Right hindlimb (tissue), 1 donor: ENCODE results near the gene PARN.
"Not testable (repeated sequence)": the region's sequence is repeated elsewhere in the genome, so short reads cannot be mapped to it uniquely, and the experiment has no call there.

ENCODE experiments used
- DNase-seq: peaks from one replicate; pipeline ENCODE4 v3.0.0-alpha.2; 2018

PARN gene

DNA sequence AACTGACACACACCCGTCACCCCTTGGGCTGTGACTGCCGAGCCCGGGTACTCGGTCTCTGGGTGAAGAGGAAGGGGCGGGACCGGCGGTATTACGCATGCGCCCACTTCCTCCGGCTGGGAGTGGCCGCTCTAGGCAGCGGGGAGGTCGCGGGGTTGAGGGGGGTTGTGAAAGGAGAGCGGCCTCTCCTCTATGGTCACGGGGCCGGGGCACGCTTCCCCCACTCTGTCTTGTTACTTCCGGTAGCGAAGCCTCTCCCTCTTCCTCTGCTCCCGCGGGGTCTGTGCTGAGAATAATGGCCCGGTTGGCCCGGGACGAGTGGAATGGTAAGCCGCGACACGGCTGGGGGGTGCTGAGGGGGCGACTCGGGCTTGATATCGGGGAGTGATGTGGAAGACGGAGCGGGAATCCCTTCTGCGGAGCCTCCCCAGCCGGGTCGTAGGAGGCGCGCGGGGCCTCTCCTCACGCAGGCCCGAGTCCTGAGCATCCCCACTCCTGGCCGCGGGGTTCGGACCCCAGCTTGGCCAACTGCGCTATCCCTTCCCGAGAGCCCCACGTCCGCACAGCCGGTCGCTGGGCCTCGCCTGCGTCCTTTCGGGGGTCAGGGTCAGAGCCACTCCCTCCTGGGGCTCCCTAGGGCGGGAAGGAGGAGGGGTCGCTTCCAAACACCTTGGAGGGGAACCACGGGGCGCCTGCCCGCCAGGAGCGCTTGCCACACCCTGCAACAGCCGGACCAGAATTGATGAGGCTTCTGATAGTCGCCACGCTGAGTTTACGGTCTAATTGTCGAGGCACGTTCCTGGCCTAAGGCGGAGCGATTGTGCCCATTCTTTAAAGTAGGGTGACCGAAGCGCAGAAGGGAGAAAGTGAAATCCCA is 2.9 kb upstream of the PARN start, which contains the start of gene BFAR:
Gene BFAR (plus strand): TSS at position 259 of the 877 bp plus-strand sequence. CDS start 11,396 bp downstream, outside the sequence.
- peak; percentile 99 for DNase-seq

DNA sequence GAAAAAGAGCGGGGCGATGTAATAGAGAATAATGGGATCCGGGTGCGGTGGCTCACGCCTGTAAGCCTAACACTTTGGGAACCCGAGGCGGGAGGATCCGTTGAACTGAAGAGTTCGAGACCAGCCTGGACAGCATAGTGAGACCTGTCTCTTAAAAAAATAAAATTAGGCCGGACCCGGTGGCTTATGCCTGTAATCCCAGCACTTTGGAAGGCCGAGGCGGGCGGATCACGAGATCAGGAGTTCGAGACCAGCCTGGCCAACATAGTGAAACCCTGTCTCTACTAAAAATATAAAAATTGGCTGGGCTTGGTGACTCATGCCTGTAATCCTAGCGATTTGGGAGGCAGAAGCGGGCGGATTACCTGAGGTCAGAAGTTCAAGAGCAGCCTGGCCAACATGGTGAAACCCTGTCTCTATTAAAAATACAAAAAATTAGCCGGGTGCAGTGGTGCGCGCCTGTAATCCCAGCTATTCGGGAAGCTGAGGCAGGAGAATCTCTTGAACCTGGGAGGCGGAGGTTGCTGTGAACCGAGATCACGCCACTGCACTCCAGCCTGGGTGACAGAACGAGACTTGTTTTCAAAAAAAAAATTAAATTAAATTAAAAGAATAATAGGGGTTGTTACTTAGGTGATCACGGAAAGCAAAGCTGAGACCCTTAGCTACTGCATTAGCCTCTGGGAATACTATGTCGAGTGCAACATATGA is 715 bp upstream of the PARN start:
- not testable (repeated sequence) for DNase-seq

DNA sequence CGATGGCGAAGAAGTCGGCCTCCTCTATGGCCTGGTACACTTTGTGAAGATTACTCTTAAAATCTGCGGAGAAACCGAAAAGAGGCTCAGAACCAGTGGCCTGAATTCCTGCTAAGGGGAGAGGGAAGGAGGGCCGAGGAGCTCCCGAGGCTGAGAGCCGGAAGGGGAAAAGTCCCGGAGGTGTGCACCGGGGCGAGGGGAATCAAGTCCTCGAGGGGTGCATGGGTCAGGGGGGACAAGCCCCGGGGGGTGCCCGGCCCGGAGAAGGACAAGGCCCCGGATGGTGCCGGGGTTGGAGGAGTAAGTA is 495 bp downstream of the PARN start:
- DNase-seq, result peak; percentile 20

DNA sequence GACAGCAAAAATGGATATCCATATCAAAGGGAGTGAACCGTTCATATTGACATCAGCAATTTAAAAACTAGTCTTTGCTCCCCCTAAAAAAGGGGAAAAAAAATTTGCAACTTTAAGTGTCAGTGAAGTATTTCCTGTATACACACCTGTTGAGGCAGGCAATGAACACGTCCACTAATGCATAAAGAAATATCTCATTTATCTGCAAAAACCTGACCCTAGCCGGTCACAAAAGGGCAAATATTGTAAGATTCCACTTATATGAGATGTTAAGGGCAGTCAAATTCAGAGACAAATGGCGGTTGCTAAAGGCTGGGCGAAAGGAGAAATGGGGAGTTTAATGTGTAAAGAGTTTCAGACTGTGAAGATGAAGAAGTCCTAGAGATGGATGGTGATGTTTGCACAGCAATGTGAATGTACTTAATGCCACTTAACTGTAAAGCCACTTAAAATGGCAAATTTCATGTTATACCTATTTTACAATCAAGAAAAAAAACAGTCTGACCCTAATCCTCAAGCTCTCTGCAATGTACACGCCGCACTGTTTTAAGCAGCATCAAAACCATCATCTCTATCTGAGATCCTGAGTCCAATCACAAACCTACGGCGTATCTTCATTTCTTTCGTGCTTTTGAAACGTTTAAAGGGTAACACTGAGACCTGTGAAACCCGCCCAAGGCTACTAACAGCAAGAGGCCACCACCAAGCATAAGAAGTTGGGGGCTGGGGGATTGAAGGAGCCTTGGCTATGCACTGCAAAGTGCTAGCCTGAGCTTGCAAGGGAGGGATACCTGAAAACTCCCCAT is 1.1 kb downstream of the PARN start:
- DNase-seq, result no peak

DNA sequence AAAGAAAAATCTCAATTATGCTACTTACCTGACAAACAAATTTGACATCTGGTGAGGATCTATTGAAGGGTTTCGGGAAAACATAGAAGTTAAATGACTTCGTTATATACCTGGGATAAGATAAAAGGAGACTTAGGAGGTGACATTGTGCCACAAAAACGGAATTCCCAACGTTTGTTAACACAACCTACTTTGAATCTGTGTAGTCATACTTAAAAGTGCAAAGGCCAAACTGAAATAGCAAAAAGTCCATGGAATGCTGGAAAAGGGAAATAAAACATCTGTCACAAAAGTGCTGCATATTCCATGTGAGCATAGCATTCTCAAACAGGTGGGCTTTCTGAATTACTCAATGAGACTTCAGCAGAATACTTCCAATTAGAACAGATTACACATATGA is 3.0 kb downstream of the PARN start:
- no peak for DNase-seq

DNA sequence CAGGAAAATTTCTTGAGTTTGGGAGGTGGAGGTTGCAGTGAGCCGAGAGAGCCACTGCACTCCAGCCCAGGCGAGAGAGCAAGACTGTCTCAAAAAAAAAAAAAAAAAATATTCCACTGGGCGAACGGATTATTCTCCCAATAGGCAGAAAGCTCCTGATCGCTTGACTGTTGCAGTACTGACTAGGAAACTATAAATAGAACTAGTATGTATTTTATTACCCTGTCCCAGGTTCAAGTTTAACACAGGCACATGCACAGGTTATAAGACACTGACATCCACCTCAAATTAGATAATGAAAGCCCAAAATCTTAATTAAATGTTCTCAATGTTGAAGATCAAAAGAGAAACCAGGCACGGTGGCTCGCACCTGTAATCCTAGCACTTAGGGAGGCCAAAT is 11.5 kb downstream of the PARN start:
- no peak for DNase-seq

DNA sequence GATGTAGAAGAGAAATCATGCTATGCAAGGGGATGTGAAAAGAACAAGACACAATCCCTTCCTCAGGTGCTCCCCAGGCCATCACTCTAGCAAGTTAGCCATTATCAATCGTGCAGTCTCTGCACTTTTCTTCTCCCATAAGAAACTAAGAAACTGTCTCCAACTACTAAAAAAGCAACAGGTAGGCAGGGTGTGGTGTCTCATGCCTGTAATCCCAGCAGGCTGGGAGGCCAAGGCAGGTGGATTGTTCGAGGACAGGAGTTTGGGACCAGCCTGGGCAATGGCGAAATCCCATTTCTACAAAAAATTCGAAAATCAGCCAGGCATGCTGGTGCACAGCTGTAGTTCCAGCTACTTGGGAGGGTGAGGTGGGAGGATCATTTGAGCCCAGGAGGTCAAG is 13.8 kb downstream of the PARN start:
- DNase-seq, result no peak

DNA sequence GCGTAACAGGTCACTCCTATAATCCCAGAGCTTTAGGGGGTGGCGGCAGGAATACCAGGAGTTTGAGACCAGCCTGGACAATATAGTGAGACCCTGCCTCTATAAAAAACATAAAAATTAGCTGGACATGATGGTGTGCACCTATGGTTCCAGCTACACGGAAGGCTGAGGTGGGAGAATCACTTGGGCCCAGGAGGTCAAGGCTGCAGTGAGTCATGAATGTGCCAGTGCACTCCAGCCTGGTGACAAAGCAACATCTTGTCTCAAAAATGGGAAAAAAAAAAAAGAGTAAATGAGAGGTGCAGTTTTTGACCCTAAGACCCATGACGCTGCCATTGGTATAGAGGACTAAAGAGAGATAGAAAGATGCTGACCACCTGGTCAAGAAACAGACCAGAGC is 16.1 kb downstream of the PARN start:
- DNase-seq, result no peak

DNA sequence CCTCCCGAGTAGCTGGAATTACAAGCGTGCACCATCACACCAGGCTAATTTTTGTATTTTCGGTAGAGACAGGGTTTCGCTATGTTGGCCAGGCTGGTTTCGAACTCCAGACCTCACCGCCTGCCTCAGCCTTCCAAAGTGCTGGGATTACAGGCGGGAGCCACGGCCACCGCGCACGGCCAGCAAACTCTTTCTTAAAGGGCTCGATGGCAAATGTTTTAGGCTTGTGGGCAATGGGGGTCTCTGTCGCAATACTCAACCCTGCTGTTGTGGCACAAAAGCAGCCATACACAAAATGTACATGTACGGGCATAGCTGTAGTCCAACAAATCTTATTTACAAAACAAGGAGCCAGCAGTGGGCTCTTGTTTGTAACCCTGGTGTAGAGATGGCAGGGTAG is 18.4 kb downstream of the PARN start:
- DNase-seq, result no peak

DNA sequence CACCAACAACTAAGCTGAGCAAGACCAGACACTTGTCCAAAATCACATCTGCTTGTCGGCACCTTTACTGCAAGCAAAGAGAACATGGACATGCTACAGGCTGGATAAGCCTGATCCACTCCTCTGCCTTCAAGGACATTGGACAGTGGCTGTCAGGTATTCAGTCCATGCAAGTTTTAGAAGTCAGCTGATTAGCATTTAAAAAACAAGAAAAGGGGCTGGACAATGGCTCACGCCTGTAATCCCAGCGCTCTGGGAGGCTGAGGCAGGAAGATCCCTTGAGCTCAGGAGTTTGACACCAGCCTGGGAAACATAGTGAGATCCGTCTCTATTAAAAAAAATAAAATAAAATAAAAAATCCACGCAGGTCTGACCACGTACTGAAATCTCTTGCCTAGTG is 20.3 kb downstream of the PARN start:
- DNase-seq, result no peak

DNA sequence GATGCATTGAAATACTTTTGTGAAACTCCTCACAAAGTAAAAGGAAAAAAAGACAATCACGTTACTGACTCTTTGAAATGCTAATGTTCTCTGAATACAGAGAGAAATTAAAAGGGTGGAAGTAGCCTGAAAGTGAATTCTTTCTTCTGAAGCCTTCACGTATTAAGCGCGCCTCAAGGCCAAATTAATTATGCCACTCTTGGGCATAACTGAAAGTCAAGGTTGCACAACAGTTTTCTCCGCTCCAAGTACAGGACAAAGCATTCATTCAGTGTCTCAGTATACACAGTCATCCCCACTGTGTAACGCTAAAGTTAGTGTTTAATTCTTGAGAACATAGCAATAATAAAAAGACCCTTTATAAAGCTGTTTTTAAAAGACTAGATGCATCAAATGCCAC is 21.5 kb downstream of the PARN start:
- DNase-seq, result no peak

DNA sequence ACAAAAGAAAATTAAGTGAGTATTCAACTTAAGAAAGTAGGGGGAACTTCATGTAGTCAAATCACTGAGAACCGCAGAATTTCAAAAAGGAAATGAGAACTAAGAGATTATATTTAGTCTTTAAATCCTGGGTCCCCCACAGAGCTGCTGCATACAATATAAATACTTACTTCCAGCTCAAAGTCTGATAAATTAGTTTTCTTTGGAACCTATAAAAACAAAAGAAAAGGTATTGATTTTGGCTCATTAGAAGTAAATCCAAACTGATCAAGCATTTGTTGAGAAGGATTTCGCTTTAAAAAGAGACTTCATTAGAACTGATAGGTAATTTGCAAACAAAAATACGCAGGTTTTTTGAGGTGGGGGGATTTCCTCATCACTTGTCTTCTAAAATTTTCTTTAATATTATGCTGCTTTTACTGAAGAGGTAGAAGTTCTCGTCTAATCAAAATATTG is 21.9 kb downstream of the PARN start:
- DNase-seq, result no peak

DNA sequence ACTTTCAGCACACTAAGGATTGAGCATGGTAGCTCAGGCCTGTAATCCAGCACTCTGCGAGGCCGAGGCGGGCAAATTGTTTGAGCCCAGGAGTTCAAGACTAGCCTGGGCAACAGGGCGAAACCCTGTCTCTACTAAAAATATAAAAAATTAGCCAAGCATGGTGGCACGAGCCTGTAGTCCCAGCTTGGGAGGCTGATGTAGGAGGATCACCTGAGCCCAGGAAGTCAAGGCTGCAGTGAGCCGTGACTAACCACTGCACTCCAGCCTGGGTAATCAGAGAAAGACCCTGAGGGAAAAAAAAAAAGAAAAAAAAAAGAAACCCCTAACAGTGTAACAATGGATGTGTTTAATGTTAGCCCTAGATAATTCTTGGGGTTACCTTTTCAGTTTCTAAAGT is 24.0 kb downstream of the PARN start:
- no peak for DNase-seq

DNA sequence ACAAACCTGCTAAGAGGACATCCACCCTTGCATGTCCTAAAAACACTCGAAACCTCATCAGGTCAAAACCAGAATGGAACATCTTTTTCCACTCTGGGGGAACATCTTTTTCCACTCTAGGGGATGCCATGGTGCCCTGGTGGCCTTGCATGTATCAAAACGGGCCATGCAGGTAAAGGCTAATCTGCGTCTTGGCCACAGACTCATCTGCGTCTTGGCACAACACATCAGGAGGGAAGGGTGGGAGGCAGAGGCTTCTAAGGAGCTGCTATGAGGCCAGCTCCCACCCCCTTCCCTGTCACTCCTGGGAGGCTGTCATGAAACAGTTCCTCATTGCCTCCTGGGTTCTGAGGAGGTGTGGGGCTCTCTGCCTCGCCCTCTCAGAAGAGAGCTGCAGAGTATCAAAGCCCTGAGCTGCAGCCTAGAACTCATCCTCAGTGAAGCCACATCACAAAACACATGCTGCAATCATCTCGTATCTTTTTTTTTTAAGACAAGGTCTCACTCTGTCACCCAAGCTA is 27.6 kb downstream of the PARN start:
- DNase-seq, result no peak

DNA sequence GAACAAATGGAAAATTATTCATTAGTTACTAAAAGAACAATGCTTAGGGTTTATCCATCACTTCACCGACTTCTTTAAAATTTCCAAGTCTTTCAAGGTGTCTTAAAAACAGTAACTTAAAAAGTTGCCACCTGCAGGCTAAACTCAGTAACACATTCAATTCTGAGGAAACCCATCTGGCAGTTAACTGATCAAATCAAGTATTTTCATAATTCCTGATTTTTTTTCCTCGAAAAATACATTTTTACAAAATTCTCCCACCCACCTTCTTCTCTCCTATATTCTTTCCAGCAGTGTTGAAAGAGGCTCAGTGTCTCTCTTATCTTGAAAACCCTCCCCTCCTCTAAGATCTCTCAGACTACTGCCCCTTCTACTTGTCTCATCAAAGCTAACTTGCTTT is 29.9 kb downstream of the PARN start:
- DNase-seq, result no peak

DNA sequence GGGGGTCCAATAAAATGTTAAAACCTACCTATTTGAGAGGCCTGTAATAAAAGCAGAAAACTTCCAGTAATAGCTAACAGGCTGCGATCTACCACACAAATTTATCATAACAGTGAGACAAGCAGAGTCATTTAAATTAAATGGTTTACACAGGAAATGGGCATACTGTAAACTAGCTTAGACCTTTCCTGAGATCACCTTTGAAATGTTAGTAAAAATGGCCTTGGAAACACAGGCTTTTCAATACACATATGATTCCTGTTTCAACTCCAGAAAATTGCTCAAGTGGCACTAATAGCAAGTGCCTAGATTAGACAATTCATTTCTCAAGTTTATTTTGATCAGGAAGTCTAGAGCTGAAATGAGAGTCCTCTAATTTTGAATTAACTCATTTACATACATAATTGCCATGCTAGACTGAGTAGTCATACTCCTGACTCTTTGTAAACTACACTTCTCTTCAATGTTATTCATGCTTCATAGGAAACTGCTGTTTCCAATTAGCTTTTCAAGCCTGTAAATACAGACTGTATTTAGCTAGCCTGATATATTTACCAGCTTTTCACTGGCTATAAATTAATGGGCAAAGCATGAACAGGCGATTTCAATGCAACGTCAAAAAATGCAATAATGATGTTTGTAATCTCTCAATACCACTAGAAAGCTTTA is 43.3 kb downstream of the PARN start:
- no peak for DNase-seq

DNA sequence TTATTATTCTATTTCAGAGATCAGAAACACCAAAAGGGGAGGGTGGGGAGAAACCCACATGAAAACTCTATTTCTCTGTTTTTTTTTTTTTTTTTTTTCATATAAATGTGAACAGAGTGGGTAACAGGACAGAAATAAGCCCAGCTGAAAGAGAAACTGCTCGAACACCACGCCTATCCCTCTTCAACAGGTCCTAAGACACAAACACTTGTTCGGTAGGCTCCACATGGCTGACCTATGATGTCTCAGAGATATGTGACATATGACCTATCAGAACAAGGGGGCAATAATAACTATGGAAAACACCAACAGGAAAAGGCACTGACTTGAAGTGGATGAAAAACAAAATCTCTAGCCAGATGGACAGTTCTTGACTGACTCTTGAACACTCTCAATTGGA is 44.8 kb downstream of the PARN start:
- DNase-seq, result no peak

DNA sequence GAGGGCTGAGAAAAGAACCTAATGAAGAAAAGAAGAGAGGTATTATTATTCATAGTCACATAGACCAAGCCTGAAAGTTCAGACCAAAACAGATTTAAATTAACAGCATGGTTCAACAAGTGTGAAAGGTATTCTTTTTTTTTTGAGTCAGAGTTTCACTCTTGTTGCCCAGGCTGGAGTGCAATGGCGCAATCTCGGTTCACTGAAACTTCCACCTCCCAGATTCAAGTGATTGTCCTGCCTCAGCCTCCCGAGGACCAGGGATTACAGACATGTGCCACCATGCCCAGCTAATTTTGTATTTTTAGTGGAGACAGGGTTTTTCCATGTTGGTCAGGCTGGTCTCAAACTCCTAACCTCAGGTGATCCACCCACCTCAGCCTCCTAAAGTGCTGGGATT is 49.1 kb downstream of the PARN start:
- not testable (repeated sequence) for DNase-seq

DNA sequence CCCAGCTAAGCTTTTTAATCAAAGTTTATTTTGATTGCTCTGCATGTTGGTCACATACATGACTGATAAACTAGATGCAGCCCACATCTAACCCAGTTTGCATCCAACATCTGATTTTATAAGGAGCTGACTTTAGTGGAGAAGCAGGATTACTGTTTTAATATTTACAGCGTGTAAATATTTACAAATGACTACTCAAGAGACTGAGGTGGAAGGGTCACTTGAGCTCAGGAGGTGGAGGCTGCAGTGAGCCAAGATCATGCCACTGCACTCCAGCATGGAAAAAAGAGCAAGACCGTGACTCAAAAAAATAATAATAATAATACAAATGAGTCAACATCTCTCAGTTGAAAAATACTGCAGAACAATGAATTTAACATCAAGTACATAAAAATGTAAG is 50.8 kb downstream of the PARN start:
- no peak for DNase-seq

DNA sequence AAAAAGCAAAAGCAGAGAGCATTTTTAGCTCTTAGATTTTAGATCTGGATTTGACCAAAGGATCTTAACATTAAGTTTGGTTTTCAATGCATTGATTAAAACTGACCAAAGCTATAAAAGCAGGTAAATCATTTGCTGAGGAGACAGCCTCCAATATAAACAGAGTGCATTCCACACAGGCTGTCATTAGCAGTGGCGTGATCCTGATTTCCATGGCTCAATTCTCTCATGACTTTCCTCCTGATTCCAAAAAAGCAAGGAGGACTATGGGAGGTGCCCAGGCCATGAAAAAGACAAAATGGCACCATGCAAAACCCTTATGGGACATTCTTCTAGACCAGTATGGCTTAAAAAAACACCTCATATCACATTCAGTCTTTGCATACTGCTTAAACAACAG is 53.5 kb downstream of the PARN start:
- DNase-seq, result no peak

DNA sequence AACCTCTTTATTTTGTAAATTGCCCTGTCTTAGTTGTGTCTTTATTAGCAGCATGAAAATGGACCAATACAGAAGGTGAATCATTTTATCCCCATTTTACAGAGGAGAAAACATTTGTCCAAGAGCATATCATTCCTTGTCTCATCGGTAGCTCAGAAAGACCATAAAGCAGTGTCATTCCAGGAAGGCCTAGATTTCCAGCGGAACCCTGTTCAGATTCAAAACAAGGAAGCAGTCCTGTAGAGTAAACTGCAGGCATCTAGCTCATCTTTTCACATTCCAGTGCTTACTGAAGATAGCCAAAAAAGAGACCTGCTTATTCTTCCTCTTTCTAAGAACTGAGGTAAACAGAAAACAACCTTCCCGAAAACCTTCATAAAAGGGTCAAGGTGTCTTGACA is 54.0 kb downstream of the PARN start:
- DNase-seq, result no peak

DNA sequence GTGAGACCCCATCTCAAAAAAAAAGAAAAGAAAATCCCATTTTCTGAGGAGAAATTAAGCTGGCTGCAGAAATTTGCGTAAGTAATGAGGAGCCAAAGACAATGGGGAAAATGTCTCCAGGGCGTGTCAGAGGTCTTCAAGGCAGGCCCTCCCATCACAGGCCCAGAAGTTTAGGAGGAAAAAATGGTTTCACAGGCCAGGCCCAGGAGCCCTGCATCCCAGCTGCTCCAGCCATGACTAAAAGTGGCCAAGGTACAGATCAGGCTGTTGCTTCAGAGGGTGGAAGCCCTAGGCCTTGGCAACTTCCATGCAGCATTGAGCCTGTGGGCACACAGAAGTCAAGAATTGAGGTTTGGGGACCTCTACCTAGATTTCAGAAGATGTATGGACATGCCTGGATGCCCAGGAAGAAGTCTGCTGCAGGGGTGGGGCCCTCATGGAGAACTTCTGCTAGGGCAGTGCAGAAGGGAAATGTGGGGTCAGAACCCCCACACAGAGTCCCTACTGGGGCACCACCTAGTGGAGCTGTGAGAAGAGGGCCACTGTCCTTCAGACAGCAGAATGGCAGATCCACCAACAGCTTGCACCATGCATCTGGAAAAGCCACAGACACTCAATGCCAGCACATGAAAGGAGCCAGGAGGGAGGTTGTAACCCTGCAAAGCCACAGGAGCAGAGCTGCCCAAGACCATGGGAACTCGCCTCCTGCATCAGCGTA is 55.2 kb downstream of the PARN start:
- DNase-seq, result not testable (repeated sequence)
